GM12878 (cell line): ENCODE results near the gene CDH16. TPM values are rescaled to one million over a fixed set of nuclear protein-coding genes. Genes with fewer than 3 reads are reported as not detected.

Source experiments
- ATAC-seq: fragments of 200-7000 bp; cut with Tn5 transposase; 3 replicates; pipeline ENCODE4 v1.9.1; 2020; ENCODE audit warnings: mild to moderate bottlenecking, moderate library complexity
- BruUV-seq: library from RNA; stranded (reverse); fragments of 400-500 nt; replicated peaks from 2 replicates; lab custom pipeline; 2021; lab: Mats Ljungman, UMichigan
- CTCF ChIA-PET: fragments of 300-600 bp; sonication (Branson Sonifier 250); formaldehyde crosslinking; extraction: SDS; loops from one replicate; lab custom pipeline; 2021; ENCODE audit warnings: inconsistent platforms; lab: Yijun Ruan, JAX
- POLR2A ChIA-PET: fragments of 350-600 bp; formaldehyde crosslinking; extraction: SDS; loops from one replicate; lab custom pipeline; 2021; ENCODE audit warnings: inconsistent platforms; lab: Charles Lee
- RAD21 ChIA-PET: fragments of 300-600 bp; sonication (Branson Sonifier 250); formaldehyde crosslinking; loops from one replicate; lab custom pipeline; 2023; ENCODE audit warnings: antibody characterized with exemption; ENCODE audit not compliant: unreplicated experiment; lab: Charles Lee
- SMC1A ChIA-PET: fragments of 300-600 bp; sonication (Branson Sonifier 250); formaldehyde crosslinking; loops from one replicate; lab custom pipeline; 2023; ENCODE audit not compliant: unreplicated experiment, uncharacterized antibody; lab: Charles Lee
- DNase-seq: peaks from one replicate; pipeline ENCODE4 v3.0.0-alpha.2; 2011; ENCODE audit warnings: low read depth, low spot score
- FAIRE-seq: peaks from 3 replicates; lab custom pipeline; 2011; peaks lifted over from hg19 to GRCh38; lab: Jason Lieb, UNC
- H2AFZ ChIP-seq: 2 replicates; pipeline ENCODE4 v1.6.0; 2011; ENCODE audit warnings: low read depth, low read length, control low read depth; ENCODE audit not compliant: control insufficient read depth
- H3K27ac ChIP-seq: 2 replicates; pipeline ENCODE4 v1.5.1; 2011; ENCODE audit warnings: control low read depth; ENCODE audit not compliant: control insufficient read depth, insufficient read depth
- H3K27me3 ChIP-seq, 2 experiments: replicated peaks in 1 of 2; 2 replicates each; pipeline versions ENCODE4 v1.6.0 to v1.6.1; 2011; ENCODE audit warnings: low read length in 1 of 2; ENCODE audit not compliant: control insufficient read depth in 2 of 2, insufficient read depth in 2 of 2
- H3K36me3 ChIP-seq, 2 experiments: 2 replicates each; pipeline ENCODE4 v1.5.1; 2011; ENCODE audit warnings: low read length in 1 of 2; ENCODE audit not compliant: control insufficient read depth in 2 of 2, insufficient read depth in 2 of 2
- H3K4me1 ChIP-seq: 2 replicates; pipeline ENCODE4 v1.6.1; 2011; ENCODE audit warnings: mild to moderate bottlenecking, low read length, moderate library complexity, mixed read lengths; ENCODE audit not compliant: control insufficient read depth, insufficient read depth
- H3K4me2 ChIP-seq: 2 replicates; pipeline ENCODE4 v1.6.0; 2011; ENCODE audit warnings: control low read depth; ENCODE audit not compliant: control insufficient read depth, insufficient read depth
- H3K4me3 ChIP-seq: fragments of 200-600 bp; sonication (generic); 2 replicates; pipeline ENCODE4 v1.5.1; 2016
- H3K79me2 ChIP-seq: 2 replicates; pipeline ENCODE4 v1.6.0; 2011; ENCODE audit warnings: low read length; ENCODE audit not compliant: control insufficient read depth, insufficient read depth
- H3K9ac ChIP-seq: 2 replicates; pipeline ENCODE4 v1.8.0; 2011; ENCODE audit warnings: low read length, control low read depth, mixed read lengths; ENCODE audit not compliant: control insufficient read depth, insufficient read depth
- H3K9me3 ChIP-seq: replicated peaks from 3 replicates; pipeline ENCODE4 v1.5.1; 2011; ENCODE audit warnings: mild to moderate bottlenecking, low read length; ENCODE audit not compliant: control insufficient read depth, insufficient read depth
- H4K20me1 ChIP-seq: 2 replicates; pipeline ENCODE4 v1.6.0; 2011; ENCODE audit not compliant: control insufficient read depth, insufficient read depth
- BACH1 ChIP-seq: fragments of 450-650 bp; IDR thresholded peaks from 2 replicates; pipeline ENCODE4 v1.6.1; 2017; ENCODE audit warnings: mild to moderate bottlenecking, borderline replicate concordance
- BCL11A ChIP-seq: IDR thresholded peaks from 2 replicates; pipeline ENCODE4 v1.6.1; 2011; ENCODE audit warnings: low read depth, low read length
- BHLHE40 ChIP-seq, 2 experiments: fragments of 450-650 bp in 1 of 2; IDR thresholded peaks; 2 replicates each; pipeline ENCODE4 v1.6.1; 2011 to 2017; ENCODE audit warnings: low read depth in 2 of 2, borderline replicate concordance in 1 of 2, improper control_type of control experiment in 1 of 2, low read length in 1 of 2, mild to moderate bottlenecking in 1 of 2
- CHD4 ChIP-seq: fragments of 200-600 bp; sonication (generic); IDR thresholded peaks from 2 replicates; pipeline ENCODE4 v1.6.1; 2016; ENCODE audit warnings: mild to moderate bottlenecking
- EED ChIP-seq: sonication (generic); IDR thresholded peaks from 2 replicates; pipeline ENCODE4 v1.6.1; 2016; ENCODE audit warnings: antibody characterized with exemption, low read depth
- ETV6 ChIP-seq, 2 experiments: fragments of 450-650 bp in 1 of 2; IDR thresholded peaks in 1 of 2; conservative IDR thresholded peaks in 1 of 2; 2 replicates each; pipeline ENCODE4 v1.6.1; 2014; ENCODE audit warnings: antibody characterized with exemption in 1 of 2, borderline replicate concordance in 1 of 2, low read depth in 1 of 2, mild to moderate bottlenecking in 1 of 2, moderate library complexity in 1 of 2
- GABPA ChIP-seq: IDR thresholded peaks from 2 replicates; pipeline ENCODE4 v1.6.1; 2014; ENCODE audit warnings: antibody characterized with exemption, low read depth, mild to moderate bottlenecking, inconsistent platforms
- HCFC1 ChIP-seq: fragments of 150-350 bp; IDR thresholded peaks from 2 replicates; pipeline ENCODE4 v1.6.1; 2014; ENCODE audit warnings: low read length
- NR2C1 ChIP-seq: fragments of 450-650 bp; IDR thresholded peaks from 2 replicates; pipeline ENCODE4 v1.6.1; 2017; ENCODE audit warnings: antibody characterized with exemption, mild to moderate bottlenecking, moderate library complexity
- PAX5 ChIP-seq: IDR thresholded peaks from 2 replicates; pipeline ENCODE4 v1.6.1; 2011; ENCODE audit warnings: low read depth, low read length, borderline replicate concordance
- SUPT20H ChIP-seq: IDR thresholded peaks from 2 replicates; pipeline ENCODE4 v1.6.1; 2011; ENCODE audit warnings: low read depth, mild to moderate bottlenecking, low read length, moderate library complexity, borderline replicate concordance; ENCODE audit not compliant: control insufficient read depth
- WGBS: methylation state at CpG from one replicate; pipeline ENCODE4 v1.1.6; 2016; ENCODE audit warnings: low lambda C conversion rate; ENCODE audit not compliant: insufficient replicate concordance, insufficient coverage; ENCODE audit errors: missing lambda C conversion rate; 5-methylcytosine and 5-hydroxymethylcytosine counted together
- in situ Hi-C: fragments of 300-500 bp; cut with MboI; formaldehyde crosslinking; loops from 9 replicates; pipeline ENCODE4 v1.14.3; 2018; ENCODE audit warnings: mixed read lengths
- intact Hi-C: fragments of 100-400 bp; cut with micrococcal nuclease; formaldehyde crosslinking; loops from one replicate; pipeline ENCODE4 v1.14.2; 2022; ENCODE audit not compliant: unreplicated experiment
- polyA plus RNA-seq, 11 experiments: library from polyadenylated mRNA; depleted of rRNA in 4 of 11; unstranded in 6 of 11; stranded (reverse) in 5 of 11; fragments of >200 nt; fragmentation: Nextera tagmentation in 4 of 11; fragmentation: Illumina TruSeq in 1 of 11; extraction: Ambion mirVana in 4 of 11; extraction: Trizol in 1 of 11; gene quantifications; 1 replicate in 1 of 11; 2 replicates in 10 of 11; pipeline versions ENCODE4 v1.2.1 to v1.2.3, GENCODE V29; 2011 to 2016; ENCODE audit warnings: inconsistent platforms in 2 of 11, missing spikeins in 2 of 11, low read depth in 1 of 11
- total RNA-seq, 4 experiments: library from RNA; depleted of rRNA in 3 of 4; stranded (reverse); fragments of >200 nt in 3 of 4; fragmentation: Illumina TruSeq in 1 of 4; extraction: Trizol in 1 of 4; gene quantifications; 2 replicates each; pipeline versions ENCODE4 v1.2.1 to v1.2.3, GENCODE V29; 2013 to 2021
- TF ChIP-seq, protein P1 (sequence below): fragments of 150-350 bp; IDR thresholded peaks from 2 replicates; pipeline ENCODE4 v1.6.1; 2014; ENCODE audit warnings: mild to moderate bottlenecking, low read depth, low read length

Gene CDH16
- total and polyA plus RNA-seq, 10 of the 15 experiments (the other 5 are each of a cell fraction or from before 2014, with no cell fraction given) = 0.05 TPM; not detected in 9

DNA sequence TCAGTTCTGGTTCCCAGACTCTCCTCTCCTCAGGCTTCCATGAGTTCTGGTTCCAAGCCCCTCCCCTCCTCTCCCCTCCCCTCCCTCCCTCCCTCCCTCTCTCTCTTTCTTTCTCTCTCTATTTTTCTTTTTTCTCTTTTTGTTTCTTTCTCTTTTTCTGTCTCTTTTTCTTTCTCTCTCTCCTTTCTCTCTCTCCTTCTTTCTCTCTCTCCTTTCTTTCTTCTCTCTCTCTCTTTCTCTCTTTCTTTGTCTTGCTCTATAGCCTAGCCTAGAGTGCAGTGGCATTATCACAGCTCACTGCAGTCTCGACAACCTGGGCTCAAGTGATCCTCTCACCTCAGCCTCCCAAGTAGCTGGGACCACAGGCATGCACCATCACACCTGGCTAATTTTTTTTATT is 41.6 kb upstream of the CDH16 start:
- DNase-seq = no peak
- FAIRE-seq = no peak
- ChIA-PET SMC1A (no interaction called here), RAD21 (interaction anchor here (0.5 kb wide), 1 partner anchor 488 kb away, joined by 3 read pairs; no protein-coding TSS in a partner anchor), POLR2A (no interaction called here)
- no peak overlapping the region for H3K9ac ChIP-seq
- H3K27me3 ChIP-seq = no peaks in the 10 kb centered on the region
- intact Hi-C loops = no loop called here
- no peaks in the 10 kb centered on the region for H3K79me2 ChIP-seq
- H3K9me3 ChIP-seq = no peaks in the 10 kb centered on the region
- H3K4me2 ChIP-seq = no peak overlapping the region
- no peak for TF ChIP-seq NR2C1
- no peak for TF ChIP-seq ETV6 (conservative IDR thresholded peaks at IDR 0.05 in 1 of 2, IDR thresholded peaks at IDR 0.05 in 1 of 2; ENCODE audit: borderline replicate concordance in 1 of 2, low read depth in 1 of 2)
- no peak for TF ChIP-seq SUPT20H
- TF ChIP-seq EED = no peak
- TF ChIP-seq CHD4 = no peak
- no peak for TF ChIP-seq GABPA
- no peak for TF ChIP-seq HCFC1
- TF ChIP-seq BHLHE40 (IDR thresholded peaks at IDR 0.05; ENCODE audit: borderline replicate concordance in 1 of 2, low read depth in 2 of 2, low read length in 1 of 2) = no peak
- no peak for TF ChIP-seq PAX5
- TF ChIP-seq, protein P1, sequence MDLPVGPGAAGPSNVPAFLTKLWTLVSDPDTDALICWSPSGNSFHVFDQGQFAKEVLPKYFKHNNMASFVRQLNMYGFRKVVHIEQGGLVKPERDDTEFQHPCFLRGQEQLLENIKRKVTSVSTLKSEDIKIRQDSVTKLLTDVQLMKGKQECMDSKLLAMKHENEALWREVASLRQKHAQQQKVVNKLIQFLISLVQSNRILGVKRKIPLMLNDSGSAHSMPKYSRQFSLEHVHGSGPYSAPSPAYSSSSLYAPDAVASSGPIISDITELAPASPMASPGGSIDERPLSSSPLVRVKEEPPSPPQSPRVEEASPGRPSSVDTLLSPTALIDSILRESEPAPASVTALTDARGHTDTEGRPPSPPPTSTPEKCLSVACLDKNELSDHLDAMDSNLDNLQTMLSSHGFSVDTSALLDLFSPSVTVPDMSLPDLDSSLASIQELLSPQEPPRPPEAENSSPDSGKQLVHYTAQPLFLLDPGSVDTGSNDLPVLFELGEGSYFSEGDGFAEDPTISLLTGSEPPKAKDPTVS = no peak
- no peak for TF ChIP-seq BACH1
- TF ChIP-seq BCL11A = no peak
- TF ChIP-seq, all 136 proteins: peak for 0
- H3K4me3 ChIP-seq = no peak overlapping the region
- ATAC-seq = no peak
- no peak overlapping the region for H2AFZ ChIP-seq
- BruUV-seq = no TSS peak
- H3K36me3 ChIP-seq = no peaks in the 10 kb centered on the region
- CTCF ChIA-PET = interaction anchor here (0.7 to 3.9 kb wide), 13 partner anchors 10 to 222 kb away, joined by 3 to 12 read pairs (median 3); partner anchors contain the start of gene B3GNT9
- H4K20me1 ChIP-seq = no peaks in the 10 kb centered on the region
- H3K4me1 ChIP-seq = peaks cover 11% of the 10 kb centered on the region
- WGBS = 82% methylated on average over 1 of the region's 1 CpG
- in situ Hi-C loops = no loop called here
- H3K27ac ChIP-seq = no peak overlapping the region
